GM21786 (cell line): ENCODE results near the gene RIMS1.

Experiments used
- ATAC-seq: cut with Tn5 transposase; IDR thresholded peaks from one replicate; pipeline ENCODE4 v1.9.1; 2021; ENCODE audit not compliant: unreplicated experiment

RIMS1 gene

DNA sequence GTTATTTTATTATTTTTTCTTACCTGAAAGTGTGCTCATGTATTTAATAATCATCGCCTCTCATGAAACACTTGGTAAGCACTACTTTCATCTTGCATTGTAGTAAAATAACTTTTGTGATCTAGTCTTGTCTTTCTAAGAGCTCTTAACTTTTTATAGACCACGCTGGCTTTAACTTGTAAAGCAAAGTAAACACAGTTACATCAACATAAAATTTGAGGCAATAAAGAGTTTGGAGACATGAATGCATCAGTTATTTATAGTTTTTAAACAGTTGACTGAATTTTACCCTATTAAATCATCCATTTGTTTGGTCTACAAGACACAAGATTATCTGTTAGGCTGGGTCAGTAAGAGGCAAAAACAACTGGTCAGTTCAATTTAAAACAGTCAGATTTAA, 517.1 kb downstream of the RIMS1 start:
- no peak for ATAC-seq

DNA sequence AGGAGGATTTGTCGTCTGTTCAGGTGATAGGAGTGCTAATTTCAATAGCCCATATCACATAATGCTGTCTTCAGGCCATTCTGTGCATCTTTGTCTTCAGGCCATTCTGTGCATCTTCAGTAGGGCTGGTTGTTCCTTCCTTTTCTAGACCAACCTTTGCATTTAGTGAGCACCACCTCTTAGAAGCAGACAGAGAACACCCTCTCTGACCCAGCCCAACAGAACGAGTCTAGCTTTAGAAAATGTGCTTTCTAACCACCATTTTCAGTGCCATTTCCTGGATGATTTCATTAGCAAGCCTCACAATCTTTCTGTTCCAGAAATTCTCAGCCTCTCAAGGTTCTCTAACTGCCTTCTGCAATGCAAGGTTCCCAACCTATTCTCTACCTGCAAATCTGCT, 520.2 kb downstream of the RIMS1 start:
- ATAC-seq: no peak

DNA sequence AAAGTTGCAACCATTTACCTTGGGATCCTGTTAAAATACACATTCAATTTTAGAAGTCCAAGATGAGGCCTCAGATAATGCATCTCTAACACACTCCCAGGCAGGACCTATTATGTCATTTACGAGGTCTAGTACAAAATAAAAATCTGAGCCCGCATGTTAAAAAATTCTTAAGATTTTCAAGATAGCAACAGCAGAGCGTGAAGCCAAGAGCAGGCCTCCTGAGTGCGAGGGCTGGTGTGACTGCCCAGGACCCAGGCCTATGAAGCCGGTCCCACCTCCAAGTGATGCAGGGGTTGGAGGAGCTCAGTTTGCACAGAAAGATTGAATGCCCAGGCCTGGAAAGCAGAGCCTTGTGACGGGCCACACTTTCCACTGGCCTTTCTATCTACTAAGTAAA, 524.4 kb downstream of the RIMS1 start:
- no peak for ATAC-seq

DNA sequence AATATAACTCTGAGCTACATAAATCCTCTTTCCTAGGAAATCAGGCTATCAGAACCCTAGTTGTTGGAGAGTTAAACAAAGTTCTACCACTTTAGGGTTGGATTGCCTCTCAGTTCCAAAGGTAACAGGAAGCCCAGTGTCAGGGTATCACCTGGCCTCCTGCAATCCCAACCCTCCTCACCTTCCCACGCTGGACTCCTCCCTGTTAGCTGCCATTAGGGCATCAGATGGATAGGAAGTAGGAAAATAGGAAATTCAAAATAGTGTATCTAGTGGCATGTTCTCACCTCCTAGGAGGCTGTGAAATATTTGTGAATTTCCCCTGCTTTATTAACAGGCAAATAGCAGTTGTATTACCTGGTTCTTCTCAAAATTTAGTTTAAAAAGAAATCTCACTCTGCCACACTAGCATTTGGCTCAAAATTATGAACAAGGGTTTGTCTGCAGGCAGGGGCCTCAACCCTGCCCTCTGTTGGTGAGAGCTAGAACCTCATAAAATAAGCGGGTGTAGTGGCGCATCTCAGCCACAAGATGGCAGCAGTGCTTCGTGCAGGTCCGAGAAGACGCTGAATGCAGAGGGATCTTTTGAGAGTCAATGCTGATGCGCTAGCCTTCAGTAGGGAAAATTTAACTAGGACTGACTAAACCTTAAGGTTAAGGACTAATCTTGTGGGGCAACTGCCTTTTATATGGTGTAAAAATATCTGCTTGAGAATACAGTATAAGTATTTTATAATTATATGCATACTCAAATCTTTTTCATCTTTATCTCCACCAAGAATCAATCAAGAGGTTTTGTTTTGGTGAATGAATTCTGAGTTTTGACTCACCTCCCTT, 525.7 kb downstream of the RIMS1 start:
- ATAC-seq: peak; percentile 87

DNA sequence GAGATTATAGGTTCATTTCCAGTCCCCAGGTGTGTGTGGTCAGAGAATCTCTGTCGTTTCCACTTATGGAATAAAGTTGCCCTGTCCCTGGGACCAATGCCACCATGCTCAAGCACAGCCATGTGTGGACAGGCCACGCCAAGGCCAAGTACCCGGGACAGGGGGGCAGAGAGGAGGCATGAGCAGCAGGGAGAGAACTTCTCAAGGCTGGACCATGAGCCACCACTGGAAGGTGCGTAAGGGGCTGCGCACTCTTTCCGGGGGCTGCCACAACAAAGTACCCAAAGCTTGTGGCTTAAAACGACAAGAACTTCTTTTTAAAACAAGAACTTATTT, 526.3 kb downstream of the RIMS1 start:
- no peak for ATAC-seq

DNA sequence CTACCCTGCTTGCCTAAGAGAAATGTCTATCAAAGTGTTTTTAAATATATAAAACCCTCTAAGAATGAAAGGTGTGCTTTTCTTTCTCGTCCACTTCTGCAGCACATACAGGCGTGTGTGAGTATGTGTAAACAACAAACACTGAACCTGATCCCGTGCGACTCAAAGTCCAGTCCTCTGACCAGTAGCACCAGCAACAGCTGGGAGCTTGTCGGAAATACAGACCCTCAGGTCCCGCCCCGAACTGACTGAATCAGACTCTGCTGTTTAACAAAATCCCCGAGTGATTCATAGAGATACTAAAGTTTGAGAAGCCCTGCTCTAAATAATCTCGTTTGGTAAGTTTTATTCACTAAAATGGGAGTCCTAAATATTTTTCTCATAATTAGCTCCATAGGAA, 527.5 kb downstream of the RIMS1 start:
- ATAC-seq: no peak

DNA sequence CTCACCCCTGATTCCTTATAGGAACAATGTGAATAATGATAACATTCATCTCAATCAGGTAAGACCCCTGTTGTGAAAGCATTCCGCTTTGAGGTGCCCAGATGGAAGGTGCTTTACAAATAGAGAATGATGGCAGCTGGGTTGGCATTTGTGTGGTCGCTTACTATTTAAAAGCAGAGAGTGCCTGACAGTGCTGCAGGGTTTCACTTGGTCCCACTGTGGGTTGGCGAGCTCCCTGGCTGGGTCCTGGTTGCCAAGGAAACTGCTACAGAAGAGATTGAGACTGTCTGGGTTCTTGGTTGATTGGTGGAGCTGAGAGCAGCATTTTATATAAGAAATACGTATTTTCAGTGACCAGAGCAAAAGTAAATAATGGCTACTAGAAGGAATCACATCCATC, 528.3 kb downstream of the RIMS1 start:
- no peak for ATAC-seq

DNA sequence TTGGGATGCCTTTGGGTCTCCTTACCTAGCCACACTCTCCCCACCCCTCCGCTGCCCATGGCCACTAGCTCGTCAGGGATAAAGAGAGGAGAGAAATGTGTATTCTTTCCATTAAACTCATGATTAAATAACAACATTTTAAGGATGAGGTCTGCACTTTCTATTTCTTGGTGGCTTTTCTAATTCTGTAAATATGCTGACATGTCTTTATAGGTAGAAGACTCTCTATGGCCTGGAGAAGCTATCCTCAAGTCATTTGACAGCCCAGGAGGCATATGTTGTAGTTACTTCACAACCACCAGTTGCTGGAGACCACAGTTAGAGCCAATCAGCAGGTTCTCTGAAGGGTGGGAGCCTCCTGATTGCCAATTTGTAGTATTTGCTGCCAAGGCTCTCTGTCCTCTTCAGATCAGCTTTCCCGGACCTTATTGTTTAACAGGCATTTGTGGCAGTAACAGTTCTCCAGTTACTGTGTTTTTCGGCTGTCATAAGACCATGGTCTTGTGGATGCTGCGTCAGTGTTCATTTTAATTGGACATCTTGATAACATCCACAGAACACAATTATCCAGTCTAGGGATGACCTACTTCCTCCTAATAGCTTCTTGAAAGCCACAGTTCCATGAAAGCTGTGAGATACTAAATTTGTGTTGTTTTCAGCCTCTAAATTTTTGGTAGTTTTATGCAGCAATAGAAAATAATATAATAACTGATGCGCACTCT, 530.6 kb downstream of the RIMS1 start:
- no peak for ATAC-seq

DNA sequence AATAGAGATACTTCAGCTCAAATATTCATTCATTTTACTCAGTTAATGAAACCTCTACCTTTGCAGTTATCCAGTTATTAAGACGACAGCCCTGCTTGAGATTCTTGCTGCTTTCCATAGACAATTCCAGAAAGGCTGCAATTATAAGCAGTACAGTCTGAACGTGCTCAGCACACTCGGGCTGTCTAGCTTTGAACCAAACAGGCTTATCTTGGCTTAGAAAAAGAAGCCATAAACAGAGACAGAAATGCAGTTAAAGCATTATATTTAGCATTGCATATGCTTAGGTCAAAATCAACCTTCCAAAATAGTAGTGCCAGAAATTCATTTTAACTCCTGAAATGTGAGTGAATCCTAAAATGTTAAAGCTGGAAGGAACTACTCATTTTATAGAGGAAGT, 531.4 kb downstream of the RIMS1 start:
- ATAC-seq: no peak

DNA sequence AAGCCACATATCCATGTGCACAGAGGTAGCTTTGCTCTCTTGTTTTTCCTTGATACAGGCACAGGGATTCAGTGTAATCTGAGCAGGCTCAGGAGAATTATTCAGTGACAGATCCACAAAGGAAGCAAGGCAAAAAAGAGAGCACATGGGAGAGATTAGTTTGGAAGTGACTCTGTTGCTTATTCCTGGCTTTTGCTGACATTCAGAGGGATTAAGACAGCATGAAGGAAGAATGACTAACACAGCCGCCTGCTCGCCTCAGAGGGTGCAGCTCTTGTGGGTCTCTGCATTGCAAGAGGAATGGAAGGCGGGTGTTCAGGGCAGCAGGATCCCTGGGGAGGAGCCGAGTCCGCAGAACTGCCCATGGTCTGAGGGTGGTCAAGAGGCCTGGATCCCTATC, 532.1 kb downstream of the RIMS1 start:
- ATAC-seq: no peak

DNA sequence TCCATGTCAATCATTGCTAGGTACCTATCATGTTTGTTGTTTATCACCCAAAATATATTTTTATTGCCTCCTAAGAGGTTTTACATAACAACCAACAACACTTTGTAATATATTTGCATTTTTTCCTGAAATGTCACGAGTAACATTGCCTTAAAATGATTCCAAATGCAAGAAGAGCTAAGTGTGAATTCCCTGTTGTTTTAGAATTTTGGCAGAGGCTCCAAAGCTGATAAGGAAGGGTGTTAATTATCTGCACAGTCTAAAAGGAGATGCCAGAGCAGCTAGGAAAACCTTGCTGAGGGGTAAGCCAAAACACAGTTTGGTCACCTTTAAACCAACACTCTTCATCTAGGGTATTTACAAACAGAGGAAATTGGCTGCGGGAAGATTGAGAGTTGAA, 533.6 kb downstream of the RIMS1 start:
- ATAC-seq: no peak

DNA sequence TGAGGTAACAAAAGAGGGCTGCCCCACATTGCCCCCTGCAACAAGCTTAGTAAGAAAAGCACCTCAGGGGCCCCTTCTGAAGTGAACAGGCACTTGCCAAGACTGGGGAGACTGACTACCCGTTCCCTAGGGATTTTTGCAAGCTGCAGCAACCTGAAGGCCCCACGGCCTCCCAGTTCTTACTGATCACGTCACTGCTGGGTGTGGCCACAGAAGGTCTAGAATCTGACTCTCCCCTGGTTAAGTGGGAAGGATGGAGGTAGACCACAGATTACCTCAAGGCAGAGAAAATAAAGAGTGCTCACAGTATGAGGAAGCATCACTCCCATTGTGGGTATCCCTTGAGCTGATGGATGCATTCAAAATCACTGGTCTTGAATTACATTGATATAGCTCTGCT, 534.1 kb downstream of the RIMS1 start:
- ATAC-seq: no peak

DNA sequence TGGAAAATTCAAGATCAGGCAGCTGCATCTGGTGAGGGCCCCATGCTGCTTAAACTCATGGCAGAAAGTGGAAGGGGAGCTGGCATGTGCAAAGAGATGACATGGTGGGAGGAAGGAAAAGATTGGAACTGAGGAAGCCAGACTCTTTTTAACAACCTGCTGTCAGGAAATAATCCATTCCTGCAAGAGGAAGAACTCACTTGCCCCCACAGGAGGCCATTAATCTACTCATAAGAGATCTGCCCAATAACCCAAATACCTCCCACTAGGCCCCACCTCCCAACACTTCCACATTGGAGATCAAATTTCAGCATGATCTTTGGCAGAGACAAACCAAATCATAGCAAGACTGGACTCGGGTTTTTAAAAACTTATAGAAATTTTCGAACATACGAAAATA, 535.0 kb downstream of the RIMS1 start:
- ATAC-seq: no peak

DNA sequence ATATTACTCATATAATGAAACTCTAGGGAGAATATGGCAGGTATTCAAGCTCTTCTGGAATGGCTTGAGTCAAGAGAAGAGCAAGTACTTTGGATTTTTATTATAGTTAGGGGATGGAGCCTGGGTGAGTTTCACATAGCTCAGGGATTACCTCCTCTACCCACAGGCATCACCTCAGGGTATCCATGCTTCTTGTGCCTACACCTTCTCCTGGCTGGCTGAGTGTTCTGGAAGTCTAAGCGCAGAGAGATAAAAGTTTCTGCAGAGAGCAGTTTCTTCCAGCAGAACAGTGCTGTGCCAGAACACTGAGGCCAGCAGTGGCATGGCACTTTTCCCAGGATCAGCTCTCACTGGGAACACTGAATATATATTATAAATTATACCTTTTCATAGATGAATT, 535.8 kb downstream of the RIMS1 start:
- no peak for ATAC-seq

DNA sequence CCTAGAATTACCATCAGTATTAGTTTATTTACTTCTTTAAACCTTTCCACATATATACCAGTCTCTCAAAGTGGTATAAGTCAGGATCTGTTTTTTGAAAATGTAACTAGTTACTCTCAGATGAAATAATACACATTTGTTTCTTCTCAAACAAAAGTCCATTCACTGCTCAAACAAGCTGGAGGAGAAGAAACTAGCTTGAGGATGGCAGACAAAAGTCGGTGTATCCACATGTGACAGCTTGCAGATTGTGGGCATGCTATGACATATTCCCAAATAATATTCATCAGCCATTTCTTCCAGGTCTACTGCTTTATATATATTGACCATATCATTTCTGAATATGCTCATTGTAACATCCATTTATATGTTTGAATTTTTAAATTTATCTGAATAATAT, 538.1 kb downstream of the RIMS1 start:
- no peak for ATAC-seq

DNA sequence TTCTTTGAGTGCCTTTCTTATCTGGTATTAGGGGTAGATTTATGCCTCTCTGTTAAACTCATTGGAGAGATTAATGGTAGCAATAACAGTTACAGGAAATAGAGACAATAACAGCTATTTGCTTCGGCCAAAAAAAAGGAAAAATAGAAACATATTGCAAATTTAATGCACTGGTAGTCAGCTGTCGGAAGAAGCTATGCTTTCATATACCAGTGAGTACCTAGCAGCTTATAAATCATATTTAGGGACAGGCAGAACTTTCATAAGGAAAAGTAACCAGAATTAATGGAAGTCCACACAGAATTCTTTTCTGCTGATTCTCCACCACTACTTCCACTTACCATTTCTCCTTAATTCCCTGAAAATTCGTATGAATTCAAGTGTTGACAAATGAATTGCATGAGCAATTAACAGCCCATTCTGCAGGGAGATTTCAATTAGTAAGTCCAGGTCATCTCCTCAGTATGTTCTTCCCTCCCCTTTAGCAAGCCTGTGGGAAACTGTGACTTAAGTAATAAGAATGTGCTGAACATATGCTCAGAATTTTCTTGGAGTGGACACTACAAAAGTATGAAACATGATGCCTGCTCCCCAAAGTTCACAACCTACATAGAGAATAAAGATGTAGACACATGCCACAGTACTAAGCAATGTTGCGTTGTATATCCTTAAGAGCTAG, 538.8 kb downstream of the RIMS1 start:
- ATAC-seq: no peak

DNA sequence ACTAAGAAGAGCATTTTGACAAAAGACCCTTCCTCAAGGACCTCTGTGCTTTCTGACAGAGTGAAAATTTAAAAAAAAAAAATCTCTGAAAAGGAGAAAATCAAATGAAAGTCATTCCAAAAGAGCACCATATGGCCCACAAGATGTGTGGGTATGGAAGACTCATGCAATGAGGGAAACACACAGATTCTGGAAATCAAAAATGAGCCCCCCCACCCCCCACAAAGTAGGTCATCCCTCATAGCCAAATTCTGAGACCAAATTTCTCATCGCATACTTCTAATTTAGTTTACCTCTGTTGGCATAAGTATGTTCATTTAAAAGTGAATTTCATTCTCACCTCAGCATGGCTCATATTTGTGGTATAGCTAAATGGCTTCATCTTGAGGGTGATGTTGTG, 554.3 kb downstream of the RIMS1 start:
- no peak for ATAC-seq

DNA sequence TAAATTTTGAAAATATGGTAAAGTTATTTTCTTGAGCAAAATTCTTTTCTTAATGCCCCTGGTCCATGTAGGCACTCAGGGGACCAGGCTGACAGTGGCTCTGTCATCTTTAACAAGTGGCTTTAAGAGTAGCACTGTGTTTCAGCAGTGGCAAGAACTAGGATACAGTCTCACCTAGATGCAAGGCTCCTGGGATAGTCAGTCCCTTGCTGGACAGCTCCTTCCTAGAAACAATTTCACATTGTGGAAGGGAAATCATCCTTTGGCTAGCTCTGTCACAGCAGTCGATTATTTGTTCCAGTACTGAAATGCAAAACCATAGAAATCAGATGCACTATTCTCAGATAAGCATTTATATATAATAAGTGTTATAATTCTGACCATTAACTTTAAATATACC, 560.1 kb downstream of the RIMS1 start:
- no peak for ATAC-seq
